ENCODE results near the gene UBE2E2. TPM values are rescaled to one million over a fixed set of nuclear protein-coding genes. Genes with fewer than 3 reads are reported as not detected.

The UBE2E2 gene
- total RNA-seq, 1 experiment from 2014 or later, result 38.6 TPM

GRCh38 chr3:23608650-23609049, 405.5 kb downstream of the UBE2E2 start:
- DNase-seq, result peak; percentile 33
- Mint-ChIP-seq H3K4me3 (no peak overlapping the region; a peak in 1 of 5 replicates), H3K27me3 (ENCODE audit: low read depth) (no peaks in the 10 kb centered on the region; the same call in 1 of the 2 replicates), H3K27ac (no peak overlapping the region), H3K36me3 (ENCODE audit: insufficient read depth in 1 of 3, low read depth in 3 of 3) (no peaks in the 10 kb centered on the region), H3K4me1 (peaks cover 42 to 48% of the 10 kb centered on the region in 2 experiments), H3K9me3 (no peaks in the 10 kb centered on the region; a peak in 1 of 5 replicates)
- H3K23ac ChIP-seq (ENCODE audit: insufficient read length, low read depth, low read length), result no peak overlapping the region
- no peaks in the 10 kb centered on the region for H3K27me3 ChIP-seq (ENCODE audit: insufficient read depth, low read length)
- no peaks in the 10 kb centered on the region for H3K9me3 ChIP-seq (ENCODE audit: control insufficient read depth, low read depth, low read length)
- H2BK5ac ChIP-seq (ENCODE audit: insufficient read length, low read length), result no peak overlapping the region
- no peak overlapping the region for H3K56ac ChIP-seq (ENCODE audit: insufficient read length, low read depth, low read length)
- H3K9ac ChIP-seq (ENCODE audit: extremely low read depth, insufficient read length, low read length), result no peak overlapping the region
- no peak overlapping the region for H2BK20ac ChIP-seq (ENCODE audit: low read depth, low read length, poor library complexity, severe bottlenecking)
- H3K4ac ChIP-seq (ENCODE audit: low read depth, low read length), result no peak overlapping the region
- H3K79me1 ChIP-seq (ENCODE audit: insufficient read depth, low read depth, low read length, poor library complexity, severe bottlenecking), result no peaks in the 10 kb centered on the region
- H4K20me1 ChIP-seq (ENCODE audit: control insufficient read depth, insufficient read depth, insufficient read length), result no peaks in the 10 kb centered on the region
- H4K91ac ChIP-seq (ENCODE audit: insufficient read length, low read depth, low read length), result no peak overlapping the region
- no peak overlapping the region for H2BK120ac ChIP-seq (ENCODE audit: low read depth, low read length, poor library complexity, severe bottlenecking)
- H3K23me2 ChIP-seq (ENCODE audit: insufficient read length, low read depth, low read length, poor library complexity, severe bottlenecking), result no peaks in the 10 kb centered on the region
- H3K14ac ChIP-seq (ENCODE audit: insufficient read depth, low read length), result 0 out of 2 replicates have a peak overlapping the region, but pooled peaks have one; percentile 44
- WGBS (ENCODE audit: extremely low coverage, insufficient read length, low lambda C conversion rate), result no CpG with 5 or more reads among the region's 2 CpGs
- no peak overlapping the region for H2BK15ac ChIP-seq (ENCODE audit: low read depth, low read length)
- no peak overlapping the region for H2AK5ac ChIP-seq (ENCODE audit: insufficient read length, low read length)
- no peak overlapping the region for H3K4me2 ChIP-seq (ENCODE audit: insufficient read depth, insufficient read length, low read length)
- H3K4me1 ChIP-seq (ENCODE audit: insufficient read depth, low read length), result peaks cover 6% of the 10 kb centered on the region; the same call in 1 of the 2 replicates
- H3K27ac ChIP-seq (ENCODE audit: insufficient read length, low read depth, low read length), result no peak overlapping the region
- no peak overlapping the region for H4K8ac ChIP-seq (replicated peaks; ENCODE audit: insufficient read length, low read depth, low read length)
- H3K18ac ChIP-seq (ENCODE audit: insufficient read length, low read depth, low read length), result no peak overlapping the region
- no peak overlapping the region for H2AFZ ChIP-seq (ENCODE audit: low read length)
- no peak overlapping the region for H2BK12ac ChIP-seq (ENCODE audit: insufficient read length, low read depth, low read length)
- H3T11ph ChIP-seq (ENCODE audit: low read length), result no peak overlapping the region
- no peaks in the 10 kb centered on the region for H3K79me2 ChIP-seq (ENCODE audit: insufficient read depth, low read length)
- TF ChIP-seq CTCF (conservative IDR thresholded peaks at IDR 0.05), result no peak
- no peak overlapping the region for H4K5ac ChIP-seq (ENCODE audit: insufficient read length, low read depth, low read length)

Measured in H9 (cell line).